Neuronal stem cell (in vitro differentiated cells): ENCODE data around the gene AGBL4.
A peak's percentile ranks its signal among the peaks of the same experiment; 100 is the strongest.

Experiments used
- DNase-seq: peaks from one replicate; pipeline ENCODE4 v3.0.0-alpha.2; 2013; ENCODE audit warnings: low spot score
- H2AFZ ChIP-seq: one replicate; pipeline ENCODE4 v1.6.1; 2013; ENCODE audit warnings: mild to moderate bottlenecking, low read length, inconsistent platforms
- H2AK5ac ChIP-seq: 2 replicates; pipeline ENCODE4 v1.6.1; 2013; ENCODE audit warnings: low read depth, mild to moderate bottlenecking, inconsistent platforms, low read length, moderate library complexity, mixed read lengths
- H2BK120ac ChIP-seq: 2 replicates; pipeline ENCODE4 v1.6.1; 2013; ENCODE audit warnings: low read depth, mild to moderate bottlenecking, inconsistent platforms, low read length, moderate library complexity, mixed read lengths
- H2BK12ac ChIP-seq: one replicate; pipeline ENCODE4 v1.6.1; 2013; ENCODE audit warnings: low read length, inconsistent platforms
- H2BK15ac ChIP-seq: 2 replicates; pipeline ENCODE4 v1.6.1; 2013; ENCODE audit warnings: mild to moderate bottlenecking, low read length, inconsistent platforms, mixed read lengths
- H2BK5ac ChIP-seq: one replicate; pipeline ENCODE4 v1.6.1; 2013; ENCODE audit warnings: inconsistent platforms, mild to moderate bottlenecking, low read length, moderate library complexity
- H3K14ac ChIP-seq: one replicate; pipeline ENCODE4 v1.6.1; 2013; ENCODE audit warnings: low read length, inconsistent platforms
- H3K18ac ChIP-seq: 2 replicates; pipeline ENCODE4 v1.6.1; 2013; ENCODE audit warnings: low read length, inconsistent platforms
- H3K23ac ChIP-seq: 2 replicates; pipeline ENCODE4 v1.6.1; 2013; ENCODE audit warnings: low read depth, mild to moderate bottlenecking, mixed read lengths, low read length, inconsistent platforms; ENCODE audit not compliant: poor library complexity
- H3K27ac ChIP-seq: replicated peaks from 3 replicates; pipeline ENCODE4 v1.5.1; 2013; ENCODE audit warnings: low read length, inconsistent platforms
- H3K27me3 ChIP-seq, 3 experiments: 2 replicates each; pipeline ENCODE4 v1.6.1; 2013; ENCODE audit warnings: low read length in 3 of 3, mild to moderate bottlenecking in 2 of 3, inconsistent platforms in 1 of 3, low read depth in 1 of 3, mixed read lengths in 1 of 3, moderate library complexity in 1 of 3; ENCODE audit not compliant: control insufficient read depth in 3 of 3, insufficient read depth in 3 of 3
- H3K36me3 ChIP-seq, 2 donors: replicated peaks in 1 of 2; 2 replicates each; pipeline ENCODE4 v1.6.1; 2013; ENCODE audit warnings: low read length in 2 of 2; ENCODE audit not compliant: control insufficient read depth in 2 of 2, insufficient read depth in 2 of 2
- H3K4ac ChIP-seq: 2 replicates; pipeline ENCODE4 v1.6.1; 2013; ENCODE audit warnings: inconsistent platforms, mild to moderate bottlenecking, low read length, moderate library complexity
- H3K4me1 ChIP-seq, 2 donors: 1 replicate in 1 of 2; 2 replicates in 1 of 2; pipeline ENCODE4 v1.6.1; 2013; ENCODE audit warnings: low read length in 2 of 2, low read depth in 1 of 2; ENCODE audit not compliant: control insufficient read depth in 2 of 2, insufficient read depth in 1 of 2
- H3K4me2 ChIP-seq: one replicate; pipeline ENCODE4 v1.6.1; 2013; ENCODE audit warnings: mild to moderate bottlenecking, low read length, inconsistent platforms; ENCODE audit not compliant: insufficient read depth, poor library complexity, severe bottlenecking
- H3K4me3 ChIP-seq, 2 donors: 2 replicates each; pipeline ENCODE4 v1.5.1; 2013; ENCODE audit warnings: low read length in 2 of 2, mild to moderate bottlenecking in 2 of 2, inconsistent platforms in 1 of 2, moderate library complexity in 1 of 2
- H3K79me1 ChIP-seq: one replicate; pipeline ENCODE4 v1.6.1; 2013; ENCODE audit warnings: low read depth, mild to moderate bottlenecking, inconsistent platforms, low read length, moderate library complexity
- H3K9ac ChIP-seq: one replicate; pipeline ENCODE4 v1.6.1; 2013; ENCODE audit warnings: mild to moderate bottlenecking, low read depth, low read length, inconsistent platforms; ENCODE audit not compliant: poor library complexity
- H3K9me3 ChIP-seq, 2 donors: replicated peaks in 1 of 2; 2 replicates each; pipeline versions ENCODE3 to v1.6.1; 2013; ENCODE audit warnings: low read length in 2 of 2, mild to moderate bottlenecking in 2 of 2, inconsistent platforms in 1 of 2, low read depth in 1 of 2, mixed read lengths in 1 of 2, moderate library complexity in 1 of 2; ENCODE audit not compliant: control insufficient read depth in 2 of 2, insufficient read depth in 1 of 2
- H4K8ac ChIP-seq: one replicate; pipeline ENCODE4 v1.6.1; 2013; ENCODE audit warnings: low read depth, mild to moderate bottlenecking, inconsistent platforms, low read length, moderate library complexity
- H4K91ac ChIP-seq: one replicate; pipeline ENCODE4 v1.6.1; 2013; ENCODE audit warnings: low read length, low read depth, mild to moderate bottlenecking, inconsistent platforms; ENCODE audit not compliant: poor library complexity
- WGBS, 2 donors: extraction: QIAGEN DNeasy Blood & Tissue Kit; methylation state at CpG; one replicate each; pipeline ENCODE4 v1.1.7; 2013; ENCODE audit warnings: missing lambda C conversion rate in 2 of 2, mixed read lengths in 1 of 2; ENCODE audit not compliant: insufficient read length in 2 of 2, insufficient replicate concordance in 1 of 2; ENCODE audit errors: extremely low coverage in 2 of 2; 5-methylcytosine and 5-hydroxymethylcytosine counted together

Gene AGBL4

GRCh38 chr1:48916130-48917069 lies 1107.4 kb downstream of the AGBL4 start:
- H3K36me3 ChIP-seq: no peaks in the 10 kb centered on the region
- H2BK5ac ChIP-seq: no peak overlapping the region
- H2AK5ac ChIP-seq: no peak overlapping the region
- no peak overlapping the region for H3K27ac ChIP-seq
- peak; percentile 38 for DNase-seq
- H3K4me3 ChIP-seq: no peak overlapping the region
- no peaks in the 10 kb centered on the region for H3K27me3 ChIP-seq
- H3K9ac ChIP-seq: no peak overlapping the region
- H2BK15ac ChIP-seq: no peak overlapping the region
- H3K79me1 ChIP-seq: no peaks in the 10 kb centered on the region
- no peak overlapping the region for H3K14ac ChIP-seq
- peak overlapping the region; percentile 2 for H3K4me2 ChIP-seq
- no CpG with 5 or more reads among the region's 5 CpGs for WGBS, 2 donors
- H3K18ac ChIP-seq: no peak overlapping the region
- no peak overlapping the region for H2BK12ac ChIP-seq
- H3K4me1 ChIP-seq: peaks cover 0 to 3% of the 10 kb centered on the region in 2 donors
- no peaks in the 10 kb centered on the region for H3K9me3 ChIP-seq
- peak overlapping the region; percentile 78 for H2AFZ ChIP-seq
- no peak overlapping the region for H3K23ac ChIP-seq
- H2BK120ac ChIP-seq: no peak overlapping the region
- no peak overlapping the region for H4K8ac ChIP-seq
- H3K4ac ChIP-seq: no peak overlapping the region
- no peak overlapping the region for H4K91ac ChIP-seq

- no peak for DNase-seq
Measured at GRCh38 chr1:48908606-48909005, 1115.1 kb downstream of the AGBL4 start.

GRCh38 chr1:48906729-48907128 lies 1117.0 kb downstream of the AGBL4 start:
- DNase-seq: no peak
- Histone ChIP-seq H2AK5ac (no peak overlapping the region), H4K8ac (no peak overlapping the region), H4K91ac (no peak overlapping the region), H2BK120ac (no peak overlapping the region), H3K36me3 (no peaks in the 10 kb centered on the region), H3K79me1 (no peaks in the 10 kb centered on the region), H3K27ac (no peak overlapping the region), H2BK15ac (no peak overlapping the region), H3K4me3 (no peak overlapping the region), H3K4ac (no peak overlapping the region), H2BK5ac (no peak overlapping the region), H3K9me3 (no peaks in the 10 kb centered on the region), H3K18ac (no peak overlapping the region), H3K14ac (no peak overlapping the region), H3K9ac (no peak overlapping the region), H2BK12ac (no peak overlapping the region), H3K4me1 (no peaks in the 10 kb centered on the region), H3K4me2 (no peak overlapping the region), H3K27me3 (no peaks in the 10 kb centered on the region), H2AFZ (no peak overlapping the region), H3K23ac (no peak overlapping the region)
- WGBS, 2 donors: no CpG with 5 or more reads among the region's 1 CpG

More at GRCh38 chr1:48908606-48909005, 1115.1 kb downstream of the AGBL4 start:
- Histone ChIP-seq H3K27me3 (no peaks in the 10 kb centered on the region), H3K36me3 (no peaks in the 10 kb centered on the region), H2AFZ (no peak overlapping the region), H2BK12ac (no peak overlapping the region), H3K9ac (no peak overlapping the region), H3K79me1 (no peaks in the 10 kb centered on the region), H2AK5ac (no peak overlapping the region), H3K9me3 (no peaks in the 10 kb centered on the region), H3K4me3 (no peak overlapping the region), H3K18ac (no peak overlapping the region), H3K4me1 (no peaks in the 10 kb centered on the region), H2BK5ac (no peak overlapping the region), H2BK15ac (no peak overlapping the region), H2BK120ac (no peak overlapping the region), H3K4me2 (no peak overlapping the region), H3K14ac (no peak overlapping the region), H3K27ac (no peak overlapping the region), H3K23ac (no peak overlapping the region), H3K4ac (no peak overlapping the region), H4K8ac (no peak overlapping the region), H4K91ac (no peak overlapping the region)

GRCh38 chr1:48906164-48906563 lies 1117.6 kb downstream of the AGBL4 start:
- H3K23ac ChIP-seq: no peak overlapping the region
- no peak overlapping the region for H2AFZ ChIP-seq
- no peak overlapping the region for H2BK12ac ChIP-seq
- H3K79me1 ChIP-seq: no peaks in the 10 kb centered on the region
- H3K9me3 ChIP-seq: no peaks in the 10 kb centered on the region
- H2AK5ac ChIP-seq: no peak overlapping the region
- DNase-seq: no peak
- H3K27ac ChIP-seq: no peak overlapping the region
- no peak overlapping the region for H3K4me3 ChIP-seq
- no peak overlapping the region for H2BK120ac ChIP-seq
- no peak overlapping the region for H3K4me2 ChIP-seq
- H3K27me3 ChIP-seq: no peaks in the 10 kb centered on the region
- no peak overlapping the region for H3K4ac ChIP-seq
- H2BK5ac ChIP-seq: no peak overlapping the region
- H4K8ac ChIP-seq: no peak overlapping the region
- H3K18ac ChIP-seq: no peak overlapping the region
- no CpG with 5 or more reads among the region's 1 CpG for WGBS, 2 donors
- no peaks in the 10 kb centered on the region for H3K36me3 ChIP-seq
- no peak overlapping the region for H3K14ac ChIP-seq
- H3K4me1 ChIP-seq: no peaks in the 10 kb centered on the region
- H3K9ac ChIP-seq: no peak overlapping the region
- no peak overlapping the region for H4K91ac ChIP-seq
- H2BK15ac ChIP-seq: no peak overlapping the region
